Mesenchymal stem cell (in vitro differentiated cells and primary cell): Measurements from ENCODE around the gene TMEM151A.
A peak's percentile ranks its signal among the peaks of the same experiment; 100 is the strongest.

Experiments
- DNase-seq: peaks from one replicate; pipeline ENCODE4 v3.0.0-alpha.2; 2013
- H2AFZ ChIP-seq: one replicate; pipeline ENCODE4 v1.6.1; 2013; ENCODE audit warnings: low read depth, mild to moderate bottlenecking, control low read depth, inconsistent platforms, low read length, moderate library complexity
- H2AK5ac ChIP-seq: 2 replicates; pipeline ENCODE4 v1.6.1; 2013; ENCODE audit warnings: low read length, moderate library complexity, mild to moderate bottlenecking, inconsistent platforms; ENCODE audit not compliant: severe bottlenecking
- H2BK120ac ChIP-seq: one replicate; pipeline ENCODE4 v1.6.1; 2013; ENCODE audit warnings: low read depth, mild to moderate bottlenecking, inconsistent platforms, low read length, moderate library complexity
- H2BK12ac ChIP-seq, 2 experiments: one replicate each; pipeline ENCODE4 v1.6.1; 2013; ENCODE audit warnings: inconsistent platforms in 2 of 2, low read length in 2 of 2, mild to moderate bottlenecking in 2 of 2, moderate library complexity in 2 of 2, control low read depth in 1 of 2
- H2BK15ac ChIP-seq: one replicate; pipeline ENCODE4 v1.6.1; 2013; ENCODE audit warnings: mild to moderate bottlenecking, low read depth, inconsistent platforms; ENCODE audit not compliant: poor library complexity, severe bottlenecking
- H2BK5ac ChIP-seq: 2 replicates; pipeline ENCODE4 v1.6.1; 2013; ENCODE audit warnings: low read depth, mild to moderate bottlenecking, low read length, control low read depth, inconsistent platforms; ENCODE audit not compliant: poor library complexity, severe bottlenecking
- H3K14ac ChIP-seq, 2 experiments: one replicate each; pipeline ENCODE4 v1.6.1; 2013; ENCODE audit warnings: inconsistent platforms in 2 of 2, low read length in 2 of 2, control low read depth in 1 of 2, mild to moderate bottlenecking in 1 of 2, moderate library complexity in 1 of 2
- H3K18ac ChIP-seq, 2 experiments: one replicate each; pipeline ENCODE4 v1.6.1; 2013; ENCODE audit warnings: inconsistent platforms in 2 of 2, low read length in 2 of 2, control low read depth in 1 of 2, low read depth in 1 of 2, mild to moderate bottlenecking in 1 of 2
- H3K23ac ChIP-seq, 2 experiments: one replicate each; pipeline ENCODE4 v1.6.1; 2013; ENCODE audit warnings: inconsistent platforms in 2 of 2, low read length in 2 of 2, mild to moderate bottlenecking in 2 of 2, moderate library complexity in 2 of 2, control low read depth in 1 of 2
- H3K27ac ChIP-seq: 2 replicates; pipeline ENCODE4 v1.5.1; 2013; ENCODE audit warnings: mild to moderate bottlenecking, moderate library complexity, low read length, control low read depth, inconsistent platforms; ENCODE audit not compliant: poor library complexity, severe bottlenecking
- H3K27me3 ChIP-seq, 2 experiments: 2 replicates each; pipeline versions ENCODE4 v1.6.1 to v1.7.0; 2013; ENCODE audit warnings: low read length in 2 of 2, mild to moderate bottlenecking in 2 of 2, moderate library complexity in 2 of 2, control low read depth in 1 of 2, inconsistent platforms in 1 of 2; ENCODE audit not compliant: control insufficient read depth in 1 of 2, insufficient read depth in 1 of 2
- H3K36me3 ChIP-seq, 2 experiments: 2 replicates each; pipeline versions ENCODE4 v1.6.1 to v1.7.0; 2013; ENCODE audit warnings: low read length in 2 of 2, control low read depth in 1 of 2, inconsistent platforms in 1 of 2, low read depth in 1 of 2, mild to moderate bottlenecking in 1 of 2; ENCODE audit not compliant: insufficient read depth in 2 of 2, control insufficient read depth in 1 of 2
- H3K4ac ChIP-seq, 2 experiments: one replicate each; pipeline ENCODE4 v1.6.1; 2013; ENCODE audit warnings: inconsistent platforms in 2 of 2, low read length in 2 of 2, mild to moderate bottlenecking in 2 of 2, moderate library complexity in 2 of 2, control low read depth in 1 of 2, low read depth in 1 of 2
- H3K4me1 ChIP-seq: 2 replicates; pipeline ENCODE4 v1.6.1; 2013; ENCODE audit warnings: low read depth, low read length, control low read depth; ENCODE audit not compliant: control insufficient read depth, insufficient read depth
- H3K4me2 ChIP-seq: 2 replicates; pipeline ENCODE4 v1.6.1; 2013; ENCODE audit warnings: low read length, mild to moderate bottlenecking, inconsistent platforms; ENCODE audit not compliant: poor library complexity, severe bottlenecking
- H3K4me3 ChIP-seq, 2 experiments: 2 replicates each; pipeline versions ENCODE4 v1.5.1 to v1.7.0; 2013; ENCODE audit warnings: low read length in 2 of 2, mild to moderate bottlenecking in 2 of 2, control low read depth in 1 of 2, low read depth in 1 of 2; ENCODE audit not compliant: insufficient read depth in 1 of 2
- H3K79me1 ChIP-seq: replicated peaks from 2 replicates; pipeline ENCODE4 v1.6.1; 2013; ENCODE audit warnings: mild to moderate bottlenecking, control low read depth, low read length, inconsistent platforms; ENCODE audit not compliant: poor library complexity, severe bottlenecking
- H3K9ac ChIP-seq: 2 replicates; pipeline ENCODE4 v1.7.0; 2013; ENCODE audit warnings: mild to moderate bottlenecking, low read length, moderate library complexity
- H3K9me3 ChIP-seq: 2 replicates; pipeline ENCODE4 v1.7.0; 2013; ENCODE audit warnings: mild to moderate bottlenecking, low read length; ENCODE audit not compliant: control insufficient read depth
- H4K8ac ChIP-seq: one replicate; pipeline ENCODE4 v1.6.1; 2013; ENCODE audit warnings: inconsistent platforms, mild to moderate bottlenecking, low read length, moderate library complexity
- H4K91ac ChIP-seq: one replicate; pipeline ENCODE4 v1.6.1; 2013; ENCODE audit warnings: mild to moderate bottlenecking, low read length, inconsistent platforms
- WGBS: methylation state at CpG from one replicate; pipeline ENCODE4 v1.1.7; 2013; ENCODE audit warnings: mixed read lengths; 5-methylcytosine and 5-hydroxymethylcytosine counted together

Gene TMEM151A

GRCh38 chr11:66279092-66279734 is 12.5 kb upstream of the TMEM151A start:
- Histone ChIP-seq H2BK15ac (peak overlapping the region; percentile 27), H4K91ac (no peak overlapping the region), H4K8ac (no peak overlapping the region), H2AK5ac (no peak overlapping the region), H3K4me3 (no peak overlapping the region), H3K4me1 (peaks cover 29% of the 10 kb centered on the region), H3K23ac (peak overlapping the region in 1 of 2 experiments; percentile 36), H3K4ac (no peak overlapping the region), H2BK5ac (no peak overlapping the region), H2BK120ac (no peak overlapping the region), H3K4me2 (no peak overlapping the region), H3K27ac (no peak overlapping the region), H3K18ac (no peak overlapping the region), H3K36me3 (peaks cover 31 to 43% of the 10 kb centered on the region in 2 experiments), H3K79me1 (peaks cover 3% of the 10 kb centered on the region), H3K27me3 (peaks cover 7 to 13% of the 10 kb centered on the region in 2 experiments), H2AFZ (no peak overlapping the region), H3K9me3 (no peaks in the 10 kb centered on the region), H3K9ac (peak overlapping the region; percentile 26), H3K14ac (no peak overlapping the region), H2BK12ac (no peak overlapping the region)
- no peak for DNase-seq
- 51% methylated on average over 15 of the region's 15 CpGs for WGBS

- Histone ChIP-seq H3K27ac (no peak overlapping the region), H3K9ac (no peak overlapping the region), H3K4ac (no peak overlapping the region), H3K27me3 (peaks cover 7 to 13% of the 10 kb centered on the region in 2 experiments), H3K23ac (no peak overlapping the region), H2BK12ac (no peak overlapping the region), H4K91ac (no peak overlapping the region), H3K4me1 (peaks cover 31% of the 10 kb centered on the region), H2AFZ (no peak overlapping the region), H3K79me1 (peaks cover 15% of the 10 kb centered on the region), H3K18ac (no peak overlapping the region), H3K4me3 (no peak overlapping the region), H3K9me3 (no peaks in the 10 kb centered on the region), H3K4me2 (no peak overlapping the region), H2AK5ac (no peak overlapping the region), H2BK5ac (no peak overlapping the region), H3K14ac (no peak overlapping the region), H3K36me3 (peaks cover 32 to 43% of the 10 kb centered on the region in 2 experiments), H2BK15ac (no peak overlapping the region), H4K8ac (no peak overlapping the region), H2BK120ac (no peak overlapping the region)
- no peak for DNase-seq
- 82% methylated on average over 14 of the region's 14 CpGs for WGBS
Observed at GRCh38 chr11:66280428-66280827, 11.3 kb upstream of the TMEM151A start.

- no peak overlapping the region for H3K4me2 ChIP-seq
Observed at GRCh38 chr11:66281001-66281400, 10.7 kb upstream of the TMEM151A start.

GRCh38 chr11:66281776-66282467 is 9.8 kb upstream of the TMEM151A start:
- Histone ChIP-seq H2AK5ac (no peak overlapping the region), H3K9me3 (no peaks in the 10 kb centered on the region), H2AFZ (no peak overlapping the region), H3K27ac (no peak overlapping the region), H3K79me1 (peaks cover 26% of the 10 kb centered on the region), H2BK120ac (no peak overlapping the region), H3K4me3 (no peak overlapping the region), H3K14ac (no peak overlapping the region), H4K91ac (no peak overlapping the region), H2BK15ac (no peak overlapping the region), H2BK5ac (no peak overlapping the region), H3K23ac (no peak overlapping the region), H3K27me3 (peaks cover 7 to 13% of the 10 kb centered on the region in 2 experiments), H3K9ac (peak overlapping the region; percentile 22), H3K36me3 (peaks cover 33 to 40% of the 10 kb centered on the region in 2 experiments), H3K4ac (no peak overlapping the region), H3K18ac (peak overlapping the region in 1 of 2 experiments; percentile 1), H2BK12ac (peak overlapping the region in 1 of 2 experiments; percentile 12), H3K4me1 (peaks cover 39% of the 10 kb centered on the region), H4K8ac (no peak overlapping the region), H3K4me2 (no peak overlapping the region)
- DNase-seq = no peak
- 49% methylated on average over 10 of the region's 20 CpGs for WGBS

More at GRCh38 chr11:66281001-66281400, 10.7 kb upstream of the TMEM151A start:
- H3K23ac ChIP-seq = no peak overlapping the region
- peak; percentile 32 for DNase-seq
- H3K27me3 ChIP-seq = peaks cover 7 to 13% of the 10 kb centered on the region in 2 experiments
- H2AK5ac ChIP-seq = no peak overlapping the region
- no peak overlapping the region for H3K14ac ChIP-seq
- no peak overlapping the region for H3K27ac ChIP-seq
- H3K18ac ChIP-seq = no peak overlapping the region
- H3K36me3 ChIP-seq = peaks cover 32 to 43% of the 10 kb centered on the region in 2 experiments
- H2BK12ac ChIP-seq = no peak overlapping the region
- H2AFZ ChIP-seq = no peak overlapping the region
- 71% methylated on average over 5 of the region's 6 CpGs for WGBS
- no peak overlapping the region for H2BK5ac ChIP-seq
- H3K79me1 ChIP-seq = peaks cover 20% of the 10 kb centered on the region
- no peak overlapping the region for H3K4me3 ChIP-seq
- no peak overlapping the region for H3K9ac ChIP-seq
- H4K8ac ChIP-seq = no peak overlapping the region
- H2BK15ac ChIP-seq = no peak overlapping the region
- no peak overlapping the region for H4K91ac ChIP-seq
- no peaks in the 10 kb centered on the region for H3K9me3 ChIP-seq
- H2BK120ac ChIP-seq = no peak overlapping the region
- H3K4ac ChIP-seq = no peak overlapping the region
- H3K4me1 ChIP-seq = peaks cover 37% of the 10 kb centered on the region
